Measurements from ENCODE around the gene FRYL.
A peak's percentile ranks its signal among the peaks of the same experiment; 100 is the strongest.
"Not testable (repeated sequence)": the region's sequence is repeated elsewhere in the genome, so short reads cannot be mapped to it uniquely, and the experiment has no call there.

Gene FRYL

DNA sequence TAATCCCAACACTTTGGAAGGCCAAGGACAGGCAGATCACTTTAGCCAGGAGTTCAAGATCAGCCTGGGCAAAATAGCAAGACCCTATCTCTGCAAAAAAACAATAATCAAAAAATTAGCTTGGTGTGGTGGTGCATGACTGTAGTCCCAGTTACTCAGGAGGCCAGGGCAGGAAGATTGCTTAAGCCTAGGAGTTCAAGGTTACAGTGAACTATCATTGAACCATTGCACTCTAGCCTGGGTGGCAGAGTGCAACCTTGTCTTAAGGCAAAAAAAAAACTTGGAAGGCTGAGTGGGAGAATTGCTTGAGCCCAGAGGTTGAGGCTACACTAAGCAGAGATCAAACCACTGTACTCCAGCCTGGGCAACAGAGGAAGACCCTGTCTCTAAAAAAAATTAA, 5.2 kb upstream of the FRYL start:
- DNase-seq (ENCODE audit: low read depth): no peak

DNA sequence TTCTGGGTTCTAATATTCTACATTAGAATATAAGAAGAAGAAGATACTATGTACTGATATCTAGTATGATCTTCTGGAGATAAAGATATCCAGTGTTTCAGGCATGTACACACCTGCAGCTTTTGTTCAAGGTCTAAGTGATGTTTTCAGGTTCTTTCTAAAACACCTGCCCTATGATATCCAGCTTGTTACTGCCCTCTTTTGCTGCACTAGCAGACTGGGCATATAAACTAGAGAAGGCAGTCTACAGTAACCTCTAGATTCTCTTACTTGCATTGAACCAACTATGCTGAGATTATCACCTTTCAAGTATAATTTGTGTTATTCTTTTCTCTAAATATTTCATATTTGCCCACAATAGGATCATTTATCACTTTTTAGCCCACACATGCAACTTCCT, 1.9 kb upstream of the FRYL start:
- no peak for DNase-seq (ENCODE audit: low read depth)

DNA sequence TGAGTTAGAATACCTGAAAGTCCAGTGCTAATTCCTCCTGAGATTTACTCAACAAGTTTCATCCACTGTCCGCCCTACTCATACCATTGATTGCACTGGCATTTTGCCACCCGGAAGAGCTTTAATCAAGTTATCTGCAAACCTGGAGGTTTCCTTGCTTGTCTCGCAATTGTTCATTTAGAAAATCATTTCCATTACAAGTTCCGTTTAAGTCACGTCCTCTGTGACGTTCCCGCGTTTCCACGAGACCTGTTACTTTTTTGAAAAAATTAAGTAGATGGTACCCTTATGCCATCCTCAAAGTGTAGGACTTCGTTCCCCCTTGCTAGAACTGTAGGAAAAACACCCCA, 761 bp upstream of the FRYL start:
- DNase-seq (ENCODE audit: low read depth): peak; percentile 33

DNA sequence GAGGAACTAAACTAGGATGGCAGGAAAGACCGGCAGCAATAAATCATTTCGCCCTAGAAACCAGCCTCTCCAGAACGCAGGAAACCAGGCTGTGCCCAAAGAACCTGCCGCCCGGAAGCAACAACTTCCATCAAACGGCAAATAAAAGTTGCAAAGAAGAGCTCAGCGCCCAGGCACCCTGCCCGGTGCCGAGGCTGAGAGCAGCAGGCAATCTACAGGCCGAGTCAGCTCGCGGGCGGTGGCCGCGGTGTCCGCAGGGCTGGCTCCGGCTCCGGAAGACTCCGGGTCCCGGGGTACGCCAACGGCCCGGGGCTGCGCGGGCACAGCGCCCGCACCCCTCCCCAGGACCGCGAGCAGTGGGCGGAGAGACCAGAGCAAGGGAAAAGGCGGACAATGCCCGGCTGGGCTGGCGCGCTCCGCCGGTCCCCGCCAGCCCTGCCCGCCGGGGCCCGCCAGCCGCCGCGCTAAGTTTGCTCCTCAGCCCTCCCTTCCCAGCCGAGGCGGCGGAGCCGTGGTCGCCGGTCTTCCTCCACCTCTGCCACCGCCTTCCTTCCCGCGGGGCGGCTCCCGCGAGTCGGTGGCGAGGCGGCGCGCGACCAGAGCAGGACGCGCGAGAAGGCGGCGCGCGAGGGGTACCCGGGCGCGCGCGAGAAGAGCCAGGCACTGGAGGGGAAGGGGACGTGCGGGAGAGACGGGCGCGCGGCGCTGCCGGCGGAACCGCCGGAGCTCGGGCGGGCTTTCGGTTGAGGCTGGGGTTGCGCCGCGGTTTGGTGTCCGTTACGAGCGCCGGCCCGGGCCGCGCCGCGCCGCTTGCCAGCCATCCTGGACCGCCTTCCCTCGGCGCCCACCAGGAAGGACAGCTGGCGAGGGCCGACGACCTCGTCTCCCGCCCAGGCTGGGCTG, 733 bp downstream of the FRYL start:
- DNase-seq (ENCODE audit: low read depth): peak; percentile 63

DNA sequence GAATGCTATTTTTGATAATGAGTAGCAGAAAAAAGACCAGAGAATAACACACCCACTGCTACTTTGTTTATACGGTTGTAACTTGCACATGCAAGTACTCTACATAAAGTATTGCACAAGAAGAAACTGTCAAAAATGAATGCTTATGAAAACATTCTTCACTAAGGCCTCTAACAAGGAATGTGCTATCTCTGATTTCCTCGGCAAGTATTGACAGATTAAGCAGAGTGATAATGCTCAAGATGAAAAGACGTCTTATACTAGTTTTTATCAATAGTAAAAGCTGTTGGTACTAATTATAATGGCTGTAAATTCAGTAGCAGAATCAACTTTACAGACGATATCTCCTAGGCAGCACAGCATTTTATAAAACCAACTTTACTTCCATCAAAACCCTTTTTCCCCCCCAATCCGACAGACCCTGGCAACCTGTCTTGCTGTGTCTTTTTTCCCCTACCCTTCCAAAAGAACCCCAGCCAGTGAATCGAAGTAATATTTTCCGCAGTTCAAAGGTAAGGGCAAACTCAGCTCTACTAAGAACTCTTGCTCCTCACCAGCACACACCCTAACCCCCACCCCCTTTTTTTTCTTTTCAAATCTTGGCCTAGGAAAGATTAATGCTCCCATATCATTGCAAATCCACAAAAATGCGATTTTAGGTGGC, 1.5 kb downstream of the FRYL start:
- DNase-seq (ENCODE audit: low read depth): peak; percentile 52

DNA sequence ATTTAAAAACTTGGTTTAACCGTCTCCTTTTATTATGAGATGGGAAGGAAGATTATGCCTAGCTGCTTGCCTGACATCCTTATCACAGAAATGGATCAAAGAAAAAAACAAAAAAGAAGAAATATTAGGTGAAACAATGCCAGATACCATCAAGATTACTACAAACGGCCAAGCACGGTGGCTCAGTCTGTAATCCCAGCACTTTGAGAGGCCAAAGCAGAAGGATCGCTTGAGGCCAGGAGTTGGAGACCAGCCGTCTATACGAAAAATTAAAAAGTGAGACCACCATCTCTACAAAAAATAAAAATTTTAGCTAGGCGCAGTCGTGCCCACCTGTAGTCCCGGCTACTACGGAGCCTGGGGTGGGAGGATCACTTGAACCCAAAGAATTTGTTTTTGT, 2.3 kb downstream of the FRYL start:
- DNase-seq (ENCODE audit: low read depth): no peak

DNA sequence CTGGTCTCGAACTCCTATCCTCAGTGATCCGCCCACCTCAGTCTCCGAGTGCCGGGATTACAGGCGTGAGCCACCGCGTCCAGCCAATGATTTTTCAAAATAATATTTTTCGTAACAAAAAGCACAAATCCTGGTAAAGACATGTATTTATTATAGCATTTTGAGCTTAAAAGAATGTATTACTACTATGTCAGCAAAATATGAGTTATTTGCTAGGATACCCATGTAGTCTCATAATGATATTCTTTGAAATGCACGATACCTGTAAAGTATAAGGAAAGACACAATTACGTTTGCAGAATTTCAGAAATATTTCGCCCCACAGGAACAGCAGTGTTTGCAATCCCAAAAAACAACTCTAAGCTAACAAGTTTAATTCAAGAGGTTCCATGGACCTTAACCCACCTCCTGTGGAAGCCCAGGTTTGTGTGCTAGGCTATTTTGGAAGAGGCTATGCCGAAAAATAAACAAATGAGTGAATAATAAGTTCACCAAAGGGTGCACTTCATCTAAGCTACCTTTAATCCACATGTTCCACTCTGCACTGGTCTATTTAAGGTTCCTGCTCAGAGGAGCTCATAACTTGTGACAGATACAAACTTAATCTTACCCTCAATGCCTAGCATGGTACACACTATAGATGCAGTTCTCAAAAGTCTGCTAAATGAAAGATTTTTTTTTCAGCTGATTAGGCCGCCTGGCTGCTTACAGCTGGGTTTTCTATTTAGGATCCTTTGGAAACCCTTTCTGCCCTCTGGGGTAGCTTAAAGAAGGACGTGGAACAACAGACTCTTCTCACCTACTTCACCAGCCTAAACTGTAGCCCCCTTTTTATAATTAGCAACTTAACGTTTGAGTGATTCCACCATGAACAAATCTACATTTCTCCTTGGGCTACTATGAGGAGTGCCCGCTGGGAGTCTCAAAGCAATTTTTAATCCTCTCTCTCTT, 5.0 kb downstream of the FRYL start:
- no peak for DNase-seq (ENCODE audit: low read depth)

DNA sequence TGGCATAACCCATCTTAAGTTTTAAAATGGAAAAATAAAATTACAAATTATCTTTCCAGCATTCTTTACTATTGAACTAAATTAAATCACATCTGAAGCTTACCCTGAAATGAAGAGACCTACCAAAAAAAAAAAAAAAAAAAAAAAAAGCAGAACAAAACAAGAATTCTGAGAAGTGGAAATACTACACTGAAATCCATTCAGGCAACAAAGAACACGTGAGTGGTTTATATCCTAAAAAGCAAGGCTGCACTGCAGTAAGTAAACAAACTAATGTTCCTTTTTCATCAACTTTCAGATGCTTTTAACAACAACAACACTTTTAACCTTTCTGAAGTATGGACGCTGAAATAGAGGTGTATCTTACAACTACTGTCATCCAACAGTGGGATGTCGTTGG, 7.5 kb downstream of the FRYL start:
- DNase-seq (ENCODE audit: low read depth): no peak

DNA sequence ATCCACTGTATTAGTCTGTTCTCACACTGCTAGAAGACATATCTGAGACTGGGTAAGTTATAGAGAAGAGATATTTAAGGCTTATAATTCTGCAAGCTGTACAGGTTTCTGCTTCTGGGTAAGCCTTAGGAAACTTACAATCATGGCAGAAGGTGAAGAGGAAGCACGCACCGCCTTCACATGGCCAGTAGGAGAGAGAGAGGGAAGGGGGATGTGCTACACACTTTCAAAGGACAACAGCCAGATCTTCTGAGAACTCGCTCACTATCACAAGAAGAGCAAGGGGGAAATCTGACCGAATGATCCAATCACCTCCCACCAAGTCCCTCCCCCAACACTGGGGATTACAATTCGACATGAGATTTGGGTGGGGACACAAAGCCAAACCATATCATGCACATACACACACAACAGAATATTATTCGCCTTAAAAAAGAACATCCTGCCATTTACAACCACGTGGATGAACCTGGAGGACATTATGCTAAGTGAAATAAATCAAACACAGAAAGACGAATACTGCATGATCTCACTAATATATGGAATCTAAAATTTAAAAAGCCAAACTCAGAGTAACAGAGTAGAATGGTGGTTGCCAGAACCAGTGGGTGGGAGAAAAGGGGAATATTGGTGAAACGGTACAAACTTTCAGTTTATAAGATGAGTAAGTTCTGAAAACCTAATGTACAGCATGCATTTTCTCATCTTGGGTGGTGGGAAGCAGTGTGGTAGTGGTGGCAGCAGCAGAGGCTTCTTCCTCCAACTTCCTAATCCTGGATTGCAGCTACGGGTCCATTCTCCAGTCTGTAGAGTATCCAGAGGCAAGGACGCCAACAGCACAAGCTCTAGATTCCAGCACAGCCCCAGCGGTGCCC, 12.8 kb downstream of the FRYL start:
- DNase-seq (ENCODE audit: low read depth): no peak

DNA sequence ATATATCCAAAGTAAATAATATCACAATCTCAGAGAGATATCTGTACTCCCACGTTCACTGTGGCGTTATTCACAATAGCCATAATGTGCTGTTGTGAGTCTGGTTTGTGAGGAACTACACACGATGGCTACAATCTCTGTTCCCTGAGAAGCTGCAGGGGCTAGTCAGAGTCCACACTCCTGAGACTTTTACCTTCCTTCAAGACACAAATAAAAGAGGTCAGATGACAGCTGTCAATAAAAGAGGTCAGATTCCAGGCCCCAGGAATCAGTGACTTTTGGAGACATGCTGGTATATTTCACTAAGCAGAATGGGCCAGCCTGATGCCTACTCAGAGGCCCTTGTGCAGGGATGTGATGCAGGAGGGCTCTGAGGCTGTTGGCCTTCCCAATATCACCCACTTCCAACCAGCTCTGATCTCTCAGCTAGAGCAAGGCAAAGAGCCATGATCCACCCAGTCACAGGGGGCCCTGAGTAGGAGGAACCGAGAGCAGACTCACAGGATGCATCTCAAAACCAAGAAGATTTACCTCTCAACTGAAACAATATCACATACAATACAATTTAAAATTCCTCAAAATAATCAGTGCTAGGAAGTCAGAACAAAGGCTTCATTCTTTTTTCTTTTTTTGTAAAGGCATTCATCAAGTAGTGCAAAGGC, 13.8 kb downstream of the FRYL start:
- no peak for DNase-seq (ENCODE audit: low read depth)

DNA sequence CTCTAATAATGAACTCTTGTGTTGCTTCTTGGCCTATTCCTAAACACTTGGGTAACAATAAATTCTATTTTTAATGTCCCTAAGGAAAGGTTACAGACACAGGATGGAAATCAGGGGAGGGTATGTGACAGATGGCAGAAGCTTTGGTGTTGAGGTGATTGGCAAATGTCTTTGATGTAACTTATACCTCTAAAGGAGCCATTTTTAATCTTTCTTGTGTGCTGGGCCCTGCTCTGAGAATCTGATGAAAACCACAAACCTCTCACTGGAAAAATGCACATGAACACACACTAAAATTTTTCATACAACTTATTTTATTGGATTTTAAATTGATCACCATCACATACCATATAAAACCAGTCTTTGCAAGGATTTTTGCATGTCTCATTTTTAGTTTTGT, 17.7 kb downstream of the FRYL start:
- no peak for DNase-seq (ENCODE audit: low read depth)

DNA sequence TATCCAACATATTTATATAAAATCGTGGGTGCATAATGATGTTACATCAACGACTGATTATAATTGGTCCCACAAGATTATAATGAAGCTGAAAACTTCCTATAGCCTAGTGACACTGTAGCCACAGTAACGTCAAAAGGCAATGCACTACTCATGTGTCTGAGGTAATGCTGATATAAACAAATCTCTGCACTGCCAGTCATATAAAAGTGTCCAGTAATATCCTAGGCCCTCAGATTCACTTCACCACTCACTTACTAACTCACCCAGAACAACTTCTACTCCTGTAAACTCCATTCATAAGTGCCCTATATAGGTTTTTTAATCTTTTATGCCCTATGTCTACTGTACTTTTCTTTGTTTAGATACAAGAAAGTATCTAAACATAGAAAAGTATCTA, 18.8 kb downstream of the FRYL start:
- DNase-seq (ENCODE audit: low read depth): no peak

DNA sequence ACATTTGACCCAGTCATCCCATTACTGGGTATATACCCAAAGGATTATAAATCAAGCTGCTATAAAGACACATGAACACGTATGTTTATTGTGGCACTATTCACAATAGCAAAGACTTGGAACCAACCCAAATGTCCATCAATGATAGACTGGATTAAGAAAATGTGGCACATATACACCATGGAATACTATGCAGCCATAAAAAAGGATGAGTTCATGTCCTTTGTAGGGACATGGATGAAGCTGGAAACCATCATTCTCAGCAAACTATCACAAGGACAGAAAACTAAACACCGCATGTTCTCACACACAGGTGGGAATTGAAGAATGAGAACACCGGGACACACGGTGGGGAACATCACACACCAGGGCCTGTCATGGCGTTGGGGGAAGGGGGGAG, 21.4 kb downstream of the FRYL start:
- not testable (repeated sequence) for DNase-seq (ENCODE audit: low read depth)

DNA sequence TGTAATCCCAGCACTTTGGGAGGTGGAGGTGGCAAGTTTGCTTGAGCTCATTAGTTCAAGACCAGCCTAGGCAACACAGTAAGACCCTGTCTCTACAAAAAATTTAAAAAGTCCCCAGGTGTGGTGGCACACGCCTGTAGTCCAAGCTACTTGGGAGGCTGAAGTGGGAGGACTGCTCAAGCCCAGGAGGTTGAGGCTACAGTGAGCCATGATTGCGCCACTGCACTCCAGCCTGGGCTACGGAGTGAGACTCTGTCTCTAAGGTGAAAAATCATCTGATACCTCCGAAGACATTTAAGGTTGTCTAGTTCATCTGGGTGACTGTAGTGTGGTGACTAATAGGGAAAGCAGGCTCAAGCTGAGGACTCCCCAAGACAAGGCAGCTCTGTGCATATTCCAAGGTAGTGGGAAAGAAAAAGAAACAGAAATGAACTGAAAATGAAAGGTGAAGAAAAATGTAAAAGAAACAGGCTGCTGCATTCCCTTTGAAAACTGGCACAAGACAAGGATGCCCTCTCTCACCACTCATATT, 23.3 kb downstream of the FRYL start:
- DNase-seq (ENCODE audit: low read depth): no peak

DNA sequence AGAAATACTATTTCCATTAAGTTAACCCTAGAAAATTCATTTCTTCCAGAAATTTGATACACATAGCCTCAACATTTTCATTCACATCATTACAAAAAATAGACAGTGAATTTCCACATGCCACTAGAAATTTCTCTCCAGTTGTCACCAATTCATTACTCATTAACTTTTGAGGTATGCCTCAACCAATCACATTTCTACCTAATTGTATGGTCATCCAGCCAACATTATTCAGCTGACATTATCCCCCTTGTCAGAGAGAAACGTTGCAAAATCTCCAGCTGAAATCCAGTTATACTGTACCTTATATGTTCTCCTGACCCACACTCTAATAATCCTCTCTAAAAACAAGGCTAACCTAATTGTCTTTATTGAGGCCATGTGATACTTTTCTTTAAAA, 24.8 kb downstream of the FRYL start:
- DNase-seq (ENCODE audit: low read depth): no peak

DNA sequence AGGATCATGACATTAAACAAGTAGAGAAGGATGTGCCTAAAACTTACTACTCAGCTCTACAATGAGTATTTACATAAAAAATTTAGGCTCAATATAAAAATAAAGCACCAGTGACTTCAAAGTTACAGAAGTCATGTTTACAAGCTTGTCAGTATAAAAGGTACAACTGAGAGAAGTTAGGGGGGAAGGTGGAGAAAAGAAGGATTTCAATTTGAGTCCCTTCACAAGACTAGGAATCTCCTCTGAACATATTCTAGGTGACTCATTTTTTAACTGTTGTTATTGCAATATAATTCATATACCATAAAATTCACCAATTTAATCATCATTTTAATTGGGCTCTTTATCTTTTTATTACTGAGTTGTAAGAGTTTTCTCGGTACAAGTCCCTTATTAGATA, 26.9 kb downstream of the FRYL start:
- DNase-seq (ENCODE audit: low read depth): no peak

DNA sequence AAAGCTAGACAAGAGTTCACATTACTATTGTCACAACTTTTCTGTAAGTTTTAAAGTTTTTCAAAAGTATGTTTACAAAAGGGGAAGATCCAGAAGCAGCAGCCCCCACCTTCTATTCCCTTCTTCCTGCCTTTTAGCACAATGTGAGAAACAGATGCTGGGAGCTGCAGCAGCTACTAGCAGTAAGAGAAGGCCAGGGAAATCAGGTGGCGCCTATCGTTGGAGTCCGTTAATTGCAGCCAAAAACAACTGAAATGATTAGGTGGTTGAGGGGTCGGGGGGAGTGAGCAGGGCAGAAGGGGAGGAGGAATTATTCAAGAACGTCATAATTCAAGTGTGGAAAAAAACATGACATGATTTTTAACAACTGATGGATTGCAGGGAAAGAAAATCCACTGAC, 27.4 kb downstream of the FRYL start:
- no peak for DNase-seq (ENCODE audit: low read depth)

DNA sequence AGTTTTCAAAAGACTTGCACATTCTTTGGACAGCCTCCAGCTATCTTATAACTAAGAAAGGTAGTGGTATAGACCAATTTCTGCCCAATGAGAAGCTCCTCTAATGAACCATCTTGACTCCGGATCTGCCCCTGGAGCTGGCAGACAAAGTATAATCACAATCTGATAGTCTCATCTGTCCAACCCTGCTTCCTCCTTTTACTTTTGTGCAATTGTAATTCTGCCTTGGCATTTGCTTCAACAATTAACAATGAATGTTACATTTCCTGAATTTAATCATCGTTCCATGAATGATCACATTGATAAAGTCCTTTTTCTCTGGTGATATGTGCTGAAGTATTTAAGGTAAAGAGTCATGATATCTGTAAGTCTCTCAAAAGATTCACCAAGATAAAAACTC, 27.8 kb downstream of the FRYL start:
- no peak for DNase-seq (ENCODE audit: low read depth)

DNA sequence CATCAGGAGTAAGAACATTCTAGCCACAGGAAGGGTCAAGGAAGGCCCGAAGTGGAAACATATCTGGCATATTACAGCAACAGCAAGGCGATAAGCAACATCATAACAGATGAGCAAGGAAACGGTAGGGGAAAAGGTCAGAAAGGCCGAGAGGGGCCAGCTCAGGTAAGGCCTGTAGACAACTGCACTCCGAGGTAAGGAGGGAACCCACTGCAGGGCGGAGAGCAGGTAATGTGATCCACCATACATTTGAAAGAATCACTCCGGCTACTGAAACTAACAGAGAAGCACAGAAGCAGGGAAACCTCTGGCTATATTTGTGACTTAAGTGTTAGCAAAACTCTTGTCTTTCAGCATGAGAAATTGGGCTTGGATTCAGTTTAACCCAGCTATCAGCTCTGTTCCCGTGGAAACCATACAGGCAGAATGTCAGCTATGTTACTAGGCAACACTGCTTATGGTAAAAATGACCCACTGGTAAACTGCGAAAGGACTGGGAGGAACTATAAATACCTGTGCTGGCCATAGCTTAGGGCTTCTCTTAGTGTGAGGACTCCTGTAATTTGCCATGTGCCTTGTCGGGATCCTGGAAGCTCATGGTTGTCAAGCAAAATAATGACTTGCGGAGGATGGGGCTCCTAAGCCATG, 31.0 kb downstream of the FRYL start:
- DNase-seq (ENCODE audit: low read depth): no peak

DNA sequence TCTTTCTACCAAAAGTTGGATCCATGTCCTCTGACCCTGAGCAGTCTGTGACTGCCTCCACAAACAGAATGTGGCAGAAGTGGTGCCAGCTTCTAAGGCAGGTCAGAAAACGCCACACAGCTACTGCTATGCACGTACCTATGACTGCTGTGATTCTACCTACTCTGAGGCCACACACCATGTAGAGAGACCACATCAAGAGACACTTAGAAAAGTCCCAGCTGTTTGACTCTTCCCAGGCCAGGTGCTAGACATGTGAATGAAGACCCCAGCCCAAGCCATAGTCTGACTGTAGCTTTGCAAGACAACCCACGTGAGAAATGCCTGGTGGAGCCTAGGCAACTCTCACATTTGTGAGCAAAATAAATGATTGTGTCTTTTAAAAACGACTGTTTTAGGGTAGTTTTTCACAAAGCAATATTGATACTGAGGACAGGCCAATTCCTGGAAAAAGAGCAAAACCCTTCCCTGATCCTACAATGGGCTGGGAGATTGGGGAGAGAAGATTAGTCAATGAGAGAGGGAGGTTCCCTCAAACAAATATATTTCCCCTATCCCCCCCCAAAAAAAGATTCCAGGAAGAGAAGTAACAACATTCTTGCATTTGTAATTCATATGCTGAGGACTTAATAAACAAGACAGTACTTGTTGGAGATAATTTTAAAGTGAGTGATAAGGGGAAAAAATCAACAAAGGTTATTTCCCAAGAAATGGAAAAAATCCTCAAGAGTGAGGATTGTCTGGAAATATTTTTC, 33.3 kb downstream of the FRYL start:
- DNase-seq (ENCODE audit: low read depth): no peak

Measured in fibroblast of gingiva (primary cell).